ENCODE results near the gene CCL21. TPM values are rescaled to one million over a fixed set of nuclear protein-coding genes. Genes with fewer than 3 reads are reported as not detected.
A peak's percentile ranks its signal among the peaks of the same experiment; 100 is the strongest.

CCL21 gene
- total and polyA plus RNA-seq, 2 of the 13 experiments (the other 11 are each of a cell fraction or from before 2014, with no cell fraction given): not detected

- TF ChIP-seq SIN3A (IDR thresholded peaks at IDR 0.05; ENCODE audit: borderline replicate concordance, low read depth, low read length) (no peak), ZNF331 (CRISPR knock-in tag; IDR thresholded peaks at IDR 0.05) (peak; percentile 99), CC2D1A (CRISPR knock-in tag; IDR thresholded peaks at IDR 0.05) (no peak), ZNF562 (CRISPR knock-in tag; IDR thresholded peaks at IDR 0.05; ENCODE audit: borderline replicate concordance) (no peak), DDIT3 (CRISPR knock-in tag; IDR thresholded peaks at IDR 0.05) (no peak), TAF15 (IDR thresholded peaks at IDR 0.05; ENCODE audit: low read depth, low read length, poor library complexity, severe bottlenecking) (no peak), ZNF574 (CRISPR knock-in tag; IDR thresholded peaks at IDR 0.05) (peak; percentile 68), ZNF749 (CRISPR knock-in tag; IDR thresholded peaks at IDR 0.05; ENCODE audit: borderline replicate concordance) (no peak), ZNF205 (CRISPR knock-in tag; IDR thresholded peaks at IDR 0.05) (0 out of 2 replicates have a peak, but pooled peaks have one; percentile 60), REL (CRISPR knock-in tag; conservative IDR thresholded peaks at IDR 0.05) (no peak), HCFC1 (IDR thresholded peaks at IDR 0.05; ENCODE audit: low read depth, low read length) (no peak), GABPB1 (CRISPR knock-in tag; IDR thresholded peaks at IDR 0.05) (no peak; the same call in 1 of the 2 replicates), PLSCR1 (CRISPR knock-in tag; IDR thresholded peaks at IDR 0.05; ENCODE audit: borderline replicate concordance) (no peak), NR2C2 (CRISPR knock-in tag; IDR thresholded peaks at IDR 0.05; ENCODE audit: borderline replicate concordance) (peak; percentile 86), ZFP36L1 (CRISPR knock-in tag; IDR thresholded peaks at IDR 0.05) (no peak), PHF21A (CRISPR knock-in tag; IDR thresholded peaks at IDR 0.05) (peak; percentile 81), CBX2 (IDR thresholded peaks at IDR 0.05; ENCODE audit: low read depth, low read length) (no peak), CBX2 (CRISPR knock-in tag; IDR thresholded peaks at IDR 0.05; ENCODE audit: low read depth) (no peak), ZNF660 (CRISPR knock-in tag; IDR thresholded peaks at IDR 0.05; ENCODE audit: borderline replicate concordance, low read depth) (no peak), ADNP (CRISPR knock-in tag; IDR thresholded peaks at IDR 0.05) (no peak), RAD51 (IDR thresholded peaks at IDR 0.05; ENCODE audit: borderline replicate concordance) (no peak)
- TF ChIP-seq, protein P1, sequence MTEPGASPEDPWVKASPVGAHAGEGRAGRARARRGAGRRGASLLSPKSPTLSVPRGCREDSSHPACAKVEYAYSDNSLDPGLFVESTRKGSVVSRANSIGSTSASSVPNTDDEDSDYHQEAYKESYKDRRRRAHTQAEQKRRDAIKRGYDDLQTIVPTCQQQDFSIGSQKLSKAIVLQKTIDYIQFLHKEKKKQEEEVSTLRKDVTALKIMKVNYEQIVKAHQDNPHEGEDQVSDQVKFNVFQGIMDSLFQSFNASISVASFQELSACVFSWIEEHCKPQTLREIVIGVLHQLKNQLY (CRISPR knock-in tag; IDR thresholded peaks at IDR 0.05): no peak
- TF ChIP-seq, protein P2, sequence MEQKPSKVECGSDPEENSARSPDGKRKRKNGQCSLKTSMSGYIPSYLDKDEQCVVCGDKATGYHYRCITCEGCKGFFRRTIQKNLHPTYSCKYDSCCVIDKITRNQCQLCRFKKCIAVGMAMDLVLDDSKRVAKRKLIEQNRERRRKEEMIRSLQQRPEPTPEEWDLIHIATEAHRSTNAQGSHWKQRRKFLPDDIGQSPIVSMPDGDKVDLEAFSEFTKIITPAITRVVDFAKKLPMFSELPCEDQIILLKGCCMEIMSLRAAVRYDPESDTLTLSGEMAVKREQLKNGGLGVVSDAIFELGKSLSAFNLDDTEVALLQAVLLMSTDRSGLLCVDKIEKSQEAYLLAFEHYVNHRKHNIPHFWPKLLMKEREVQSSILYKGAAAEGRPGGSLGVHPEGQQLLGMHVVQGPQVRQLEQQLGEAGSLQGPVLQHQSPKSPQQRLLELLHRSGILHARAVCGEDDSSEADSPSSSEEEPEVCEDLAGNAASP (CRISPR knock-in tag; IDR thresholded peaks at IDR 0.05; ENCODE audit: borderline replicate concordance): peak; percentile 58; the same call in 1 of the 2 replicates
Measured at GRCh38 chr9:34688329-34689115, 21.4 kb downstream of the CCL21 start (continued).
